Stimulated activated CD8-positive, alpha-beta memory T cell treated with anti-CD3 and anti-CD28 coated beads, Interleukin-2, amount 100 ng/mL, for 1 hour (primary cell): Measurements from ENCODE around the gene HIGD1A.

Source experiments
- DNase-seq, 2 donors: peaks; one replicate each; pipeline ENCODE4 v3.0.0-alpha.2; 2020; ENCODE audit warnings: low read depth in 2 of 2

Gene HIGD1A

DNA sequence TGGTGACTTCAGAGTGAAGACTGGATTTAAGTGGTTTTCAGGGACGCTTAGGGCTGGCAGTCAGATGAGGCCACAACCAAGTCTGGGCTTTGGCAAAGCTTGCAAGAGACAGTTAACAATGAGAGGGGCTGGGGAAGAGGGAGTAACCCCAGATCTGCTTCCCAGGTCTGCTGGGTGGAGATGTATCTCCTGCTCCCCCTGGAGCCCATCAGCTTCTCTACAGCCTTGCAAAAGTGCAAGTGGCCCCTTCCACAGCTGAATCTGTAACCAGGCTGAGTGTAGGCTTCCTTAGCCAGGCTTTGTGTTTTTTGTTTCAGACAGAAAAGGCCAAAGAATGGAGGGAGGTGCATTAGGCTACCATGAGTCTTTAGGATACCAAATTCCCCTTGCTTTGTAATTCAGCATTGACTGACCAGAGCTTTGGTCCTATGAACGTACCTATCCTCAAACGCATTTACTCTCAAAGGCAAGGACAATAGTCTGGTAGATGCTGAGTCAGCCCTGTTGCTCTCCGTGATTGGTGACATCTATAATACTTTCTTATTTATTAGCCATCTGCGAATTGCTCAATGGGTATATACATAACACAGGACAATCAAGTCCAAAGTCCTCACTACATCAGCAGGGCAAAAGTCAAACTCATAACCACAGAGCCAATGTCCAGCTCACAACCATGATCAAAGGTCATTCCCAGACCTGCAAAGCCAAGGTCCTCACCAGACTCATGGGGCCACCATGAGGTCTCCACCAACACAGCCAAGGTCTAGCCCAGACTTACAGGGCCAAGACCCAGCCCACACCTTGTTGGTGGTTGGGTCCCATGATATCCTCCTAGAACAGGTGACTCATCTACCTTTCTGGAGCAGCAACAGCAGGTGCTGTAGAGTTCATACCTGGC lies 48.4 kb downstream of the HIGD1A start:
- no peak for DNase-seq

DNA sequence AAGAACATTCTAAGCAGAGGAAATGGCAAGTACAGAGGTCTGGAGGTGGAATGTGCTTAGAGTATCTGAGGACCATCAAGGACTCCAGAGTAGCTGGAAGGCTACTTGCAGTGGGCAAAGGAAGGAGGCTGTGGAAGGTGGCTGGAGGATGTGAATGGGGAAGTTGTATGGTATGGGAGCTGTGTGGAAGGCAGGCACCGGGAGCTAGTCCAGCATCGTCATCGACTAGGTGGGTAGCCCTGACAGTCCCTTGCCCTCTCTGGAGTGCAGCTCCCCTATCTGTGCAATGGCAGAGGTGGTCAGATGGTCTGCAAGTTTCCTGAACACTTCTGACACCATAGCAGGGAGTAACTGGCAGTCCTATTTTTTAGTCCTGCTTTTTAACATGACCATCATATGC lies 50.5 kb downstream of the HIGD1A start:
- no peak for DNase-seq

DNA sequence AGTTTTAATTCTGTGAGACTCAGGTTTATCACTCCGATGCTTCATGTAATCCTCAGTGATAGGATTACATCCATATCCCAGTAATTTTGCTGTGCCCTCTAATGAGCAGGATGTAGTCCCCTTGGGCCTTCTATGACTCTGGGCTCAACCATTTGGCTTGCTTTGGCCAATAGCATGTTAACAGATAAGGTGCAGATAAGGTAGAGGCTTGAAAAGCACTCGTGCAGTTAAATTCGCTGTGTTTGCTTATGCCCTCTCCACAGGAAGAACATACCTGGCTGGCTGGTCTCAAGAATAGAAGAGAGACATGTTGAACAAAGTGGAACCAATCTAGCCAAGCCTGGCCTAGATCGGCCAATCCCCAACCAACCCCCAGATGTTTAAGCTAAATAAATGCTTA lies 51.3 kb downstream of the HIGD1A start:
- DNase-seq = no peak

DNA sequence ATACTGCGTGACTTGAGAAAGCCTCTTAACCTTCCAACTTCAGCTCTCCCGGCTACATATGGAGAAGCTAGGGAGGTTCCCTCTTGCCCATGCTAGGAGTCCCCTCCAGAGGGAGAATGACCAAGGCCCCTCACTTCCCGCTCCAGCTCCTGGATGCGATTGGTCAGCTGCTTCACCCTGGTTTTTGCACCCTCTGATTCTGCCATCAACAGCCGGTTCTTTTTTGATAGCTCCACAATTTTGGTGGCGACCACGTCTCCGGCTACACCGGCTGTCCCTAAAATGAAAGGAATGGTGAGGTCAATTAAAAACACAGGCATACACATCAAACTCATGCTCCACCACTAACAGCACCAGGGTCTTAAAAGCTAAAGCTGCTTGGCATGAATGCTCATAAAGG lies 51.8 kb downstream of the HIGD1A start:
- no peak for DNase-seq

DNA sequence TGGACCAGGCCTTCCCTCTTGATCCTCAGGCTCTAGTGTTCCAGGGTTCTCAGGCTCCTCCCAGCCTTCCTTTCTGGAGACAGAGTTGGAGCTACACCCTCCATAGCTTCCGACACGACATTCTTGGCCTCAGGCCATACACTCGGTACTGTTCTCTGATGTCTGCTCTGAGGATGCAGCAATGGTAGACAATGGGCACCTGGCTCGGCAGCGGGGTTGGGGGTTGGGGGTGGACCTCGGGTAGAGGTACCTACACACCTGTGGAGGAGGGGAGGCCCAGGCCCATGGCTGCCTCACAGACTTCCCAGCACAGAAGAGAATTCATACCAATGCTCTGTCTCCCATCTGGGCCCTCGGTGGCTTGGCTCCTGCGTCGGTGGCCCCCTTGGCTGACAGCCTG lies 52.7 kb downstream of the HIGD1A start:
- DNase-seq = no peak

DNA sequence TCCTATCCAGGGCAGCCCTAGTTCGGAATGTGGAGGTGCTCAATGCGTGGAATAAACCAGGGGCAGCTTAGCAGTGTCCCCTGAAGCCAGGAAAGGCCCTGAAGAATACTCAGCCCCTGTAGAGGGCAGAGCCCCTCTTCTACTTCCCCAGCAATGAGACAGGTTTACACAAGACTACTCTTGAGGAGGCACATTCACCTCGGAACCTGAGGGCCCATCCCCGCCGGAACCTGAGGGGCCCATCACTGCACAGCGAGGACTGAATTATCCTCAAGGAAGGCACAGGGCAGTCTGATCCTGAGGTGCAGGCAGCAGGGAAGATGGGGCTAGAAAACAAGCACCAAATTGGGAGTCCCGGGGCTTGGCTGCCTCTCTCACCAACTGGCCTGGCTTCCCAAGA lies 53.5 kb downstream of the HIGD1A start:
- no peak for DNase-seq

DNA sequence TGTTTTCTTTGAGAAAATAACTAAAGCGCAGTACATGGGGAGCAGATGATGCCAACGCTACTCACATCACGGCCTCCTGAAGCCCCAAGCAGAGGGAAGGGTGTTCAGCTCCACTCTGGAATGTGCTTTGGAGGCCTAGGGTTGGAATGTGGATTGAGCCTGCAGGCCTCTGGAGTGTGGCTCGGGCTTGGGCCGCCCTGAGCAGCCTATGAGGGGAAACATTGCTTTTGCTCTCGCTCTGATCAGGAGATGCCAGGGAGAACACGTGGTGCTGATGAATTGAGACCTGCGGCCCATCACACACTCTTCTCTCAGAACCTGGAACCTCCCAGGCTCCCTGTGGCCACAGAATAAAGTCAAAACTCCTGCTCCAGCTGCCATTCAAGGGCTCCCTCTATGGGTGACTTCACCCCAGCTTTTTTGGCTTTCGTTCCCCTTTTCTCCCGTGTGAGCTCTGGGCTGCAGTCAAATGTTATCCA lies 54.5 kb downstream of the HIGD1A start:
- DNase-seq = no peak

DNA sequence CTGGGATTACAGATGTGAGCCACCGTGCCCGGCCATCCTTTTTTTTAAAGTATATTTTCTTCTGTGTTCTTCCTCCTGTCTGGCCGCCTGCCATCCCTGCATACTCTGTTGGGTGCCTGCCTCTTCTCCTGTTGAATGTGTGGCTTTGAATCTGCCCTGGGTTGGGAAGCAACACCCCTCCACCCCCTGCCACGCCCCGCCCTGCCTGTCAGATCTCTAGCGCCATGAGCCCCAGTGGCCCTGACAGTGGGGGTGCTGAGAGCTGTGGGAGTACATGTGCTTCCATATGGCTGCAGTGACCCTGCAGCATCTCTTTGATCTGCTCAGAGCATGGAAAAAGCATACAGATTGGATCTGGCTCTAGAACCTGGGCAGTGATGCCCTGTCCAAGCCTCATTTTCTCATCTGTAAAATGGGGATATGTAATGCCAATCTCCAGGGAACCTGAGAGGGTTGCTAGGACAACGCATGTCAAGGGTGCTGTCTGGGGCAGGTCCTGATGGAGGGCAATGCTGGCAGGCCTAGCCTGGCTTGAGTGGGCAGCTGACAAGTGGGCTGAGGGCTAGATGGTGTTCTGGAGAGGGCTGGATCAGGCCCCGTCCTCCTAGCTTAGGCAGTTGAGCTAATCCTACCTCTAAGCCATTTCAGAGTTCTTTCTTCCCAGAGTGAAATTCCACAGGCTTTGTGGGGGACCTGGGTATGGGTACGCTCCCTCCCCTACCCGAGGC lies 55.1 kb downstream of the HIGD1A start:
- DNase-seq = no peak

DNA sequence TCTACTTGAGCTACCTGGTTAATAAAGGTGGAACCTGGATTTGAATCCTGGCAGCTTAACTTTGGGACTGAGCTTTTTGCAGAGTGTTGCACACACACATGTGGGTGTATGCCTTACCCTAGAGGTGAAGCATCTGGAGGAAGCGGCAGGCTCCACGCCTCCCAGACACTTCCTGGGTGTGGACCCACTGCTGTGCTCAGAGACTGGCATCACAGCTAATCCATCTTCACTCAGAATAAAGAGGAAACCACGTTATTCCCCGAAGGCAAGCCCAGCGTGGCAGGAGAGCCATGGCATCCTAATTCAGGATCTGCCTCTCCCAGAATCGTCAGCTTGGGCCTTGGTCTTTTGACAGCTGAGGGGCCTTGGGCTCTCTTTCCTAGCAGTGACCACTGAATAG lies 56.7 kb downstream of the HIGD1A start:
- no peak for DNase-seq

DNA sequence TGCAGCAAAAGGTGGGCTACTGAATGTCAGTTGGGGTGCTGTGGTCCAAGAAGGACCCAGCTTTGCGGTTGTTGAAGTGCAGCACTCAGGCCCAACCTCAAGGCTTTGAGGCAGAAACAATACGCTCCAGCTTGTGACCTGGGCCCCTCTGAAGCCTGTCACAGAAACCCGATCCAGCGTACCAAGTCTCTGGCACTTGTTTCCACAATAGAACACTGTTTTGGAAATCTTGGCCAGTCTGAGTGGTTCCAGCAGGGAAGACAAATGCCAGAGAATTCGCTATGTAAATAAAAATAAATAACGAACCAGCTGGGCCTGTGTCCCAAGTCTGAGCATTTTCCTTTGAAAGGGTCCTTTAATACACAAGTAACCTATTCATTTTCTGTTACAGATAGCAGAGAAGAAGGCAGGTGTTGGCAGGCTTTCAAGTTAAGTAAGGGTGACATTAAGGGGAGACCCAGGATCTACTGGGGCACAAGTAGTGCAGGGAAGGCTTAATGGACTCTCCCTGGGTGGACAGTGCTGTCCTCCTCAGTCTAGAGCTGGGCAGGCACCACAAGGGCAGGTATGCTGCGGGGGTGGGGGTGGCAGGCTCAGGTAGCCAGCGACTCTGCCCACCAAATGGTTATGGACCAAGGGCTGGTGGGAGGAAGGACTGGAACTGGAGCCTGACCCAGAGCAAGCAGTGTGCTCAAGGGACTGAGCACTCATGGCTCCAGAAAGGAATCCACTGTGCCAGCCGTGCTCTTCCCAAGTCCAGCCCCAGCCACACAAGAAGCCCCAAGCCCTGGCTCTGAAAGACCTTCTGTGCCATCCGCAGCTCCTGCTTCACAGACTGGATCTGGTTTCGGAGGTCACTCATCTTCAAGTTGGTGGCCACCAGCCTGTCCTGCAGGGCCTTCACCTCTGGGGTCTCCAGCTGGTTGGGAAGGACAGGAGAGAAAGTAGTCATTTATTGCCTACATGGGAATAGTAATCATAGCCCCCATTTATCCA lies 57.5 kb downstream of the HIGD1A start:
- DNase-seq = no peak

DNA sequence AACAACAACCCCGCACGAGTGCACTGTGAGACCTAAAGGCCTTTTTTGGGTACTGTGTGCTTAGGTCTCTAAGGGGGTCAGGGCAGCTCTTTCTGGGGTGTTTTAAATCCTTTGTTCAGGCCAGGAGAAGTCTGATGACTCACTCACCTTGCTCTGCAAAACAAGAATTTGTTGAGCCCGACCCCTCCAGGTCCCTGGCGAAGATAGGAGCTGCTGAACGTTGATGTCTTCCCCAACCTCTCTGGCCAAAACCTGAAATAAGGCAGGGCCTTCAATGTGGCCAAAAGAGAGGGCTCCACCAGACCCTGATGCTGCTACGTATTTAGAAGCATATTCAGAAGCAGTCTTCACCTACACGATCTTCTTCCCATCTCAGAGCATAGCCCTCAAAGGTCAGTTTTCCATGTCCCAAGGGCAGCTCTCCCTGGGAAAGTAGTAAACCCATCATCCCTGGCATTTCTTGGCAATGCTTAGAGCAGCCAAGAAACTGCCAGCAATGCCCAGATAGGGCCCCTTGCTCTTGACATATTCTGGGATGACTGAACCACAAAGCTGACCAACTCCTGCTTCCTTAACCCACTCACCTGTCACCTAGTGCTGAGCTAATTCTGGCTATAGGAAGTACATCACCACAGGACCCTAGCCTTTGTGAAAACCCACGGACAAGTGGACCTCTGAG lies 58.4 kb downstream of the HIGD1A start:
- DNase-seq = no peak

DNA sequence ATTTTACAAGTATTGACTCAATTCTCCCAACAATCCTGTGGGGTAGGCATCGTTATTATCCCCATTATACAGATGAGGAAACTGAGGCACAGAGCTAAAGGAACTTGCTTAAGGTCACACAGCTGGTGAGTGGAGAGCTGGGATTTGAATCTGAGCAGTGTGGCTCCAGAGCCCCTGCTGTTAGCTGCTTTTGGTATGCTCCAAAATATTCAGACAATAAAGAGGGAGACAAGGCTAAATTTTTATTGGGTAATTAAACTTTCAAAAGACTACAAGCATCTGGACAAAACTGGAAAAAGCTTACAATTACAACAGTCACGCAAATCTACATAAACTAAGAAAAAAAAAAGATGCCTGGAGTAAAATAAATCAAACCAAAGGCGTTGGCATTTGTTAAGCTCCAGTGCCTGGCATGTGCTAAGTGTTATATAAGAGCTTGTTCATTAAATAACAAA lies 59.0 kb downstream of the HIGD1A start:
- DNase-seq = no peak

DNA sequence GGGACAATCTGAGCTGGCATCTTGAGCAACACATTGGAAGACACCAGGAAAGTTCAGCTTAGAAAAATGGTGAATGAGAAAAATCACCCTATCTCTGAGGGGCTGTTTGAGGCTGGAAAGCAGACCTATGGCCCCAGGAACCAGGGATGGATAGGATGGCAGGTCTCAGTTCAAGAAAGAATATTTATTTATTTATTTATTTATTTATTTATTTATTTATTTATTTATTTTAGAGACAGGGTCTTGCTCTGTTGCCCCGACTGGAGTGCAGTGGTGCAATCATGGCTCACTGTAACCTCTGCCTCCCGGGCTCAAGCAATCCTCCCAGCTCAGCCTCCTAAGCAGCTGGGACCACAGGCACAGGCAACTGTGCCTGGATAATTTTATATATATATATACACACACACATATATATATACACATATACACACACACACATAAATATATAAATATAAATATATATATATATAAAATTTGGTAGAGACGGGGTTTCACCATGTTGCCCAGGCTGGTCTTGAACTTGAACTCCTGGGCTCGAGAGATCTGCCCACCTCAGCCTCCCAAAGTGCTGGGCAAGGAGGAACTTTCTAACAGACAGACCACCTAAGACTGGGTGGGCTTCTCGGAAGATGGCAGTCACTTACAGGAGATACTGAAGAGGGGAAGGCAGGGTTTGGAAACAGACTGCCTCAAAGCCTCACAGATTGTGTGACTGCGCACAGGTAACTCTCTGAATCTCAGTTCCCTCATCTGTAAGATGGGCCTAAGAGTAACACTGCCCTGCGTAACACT lies 60.9 kb downstream of the HIGD1A start:
- DNase-seq = no peak

DNA sequence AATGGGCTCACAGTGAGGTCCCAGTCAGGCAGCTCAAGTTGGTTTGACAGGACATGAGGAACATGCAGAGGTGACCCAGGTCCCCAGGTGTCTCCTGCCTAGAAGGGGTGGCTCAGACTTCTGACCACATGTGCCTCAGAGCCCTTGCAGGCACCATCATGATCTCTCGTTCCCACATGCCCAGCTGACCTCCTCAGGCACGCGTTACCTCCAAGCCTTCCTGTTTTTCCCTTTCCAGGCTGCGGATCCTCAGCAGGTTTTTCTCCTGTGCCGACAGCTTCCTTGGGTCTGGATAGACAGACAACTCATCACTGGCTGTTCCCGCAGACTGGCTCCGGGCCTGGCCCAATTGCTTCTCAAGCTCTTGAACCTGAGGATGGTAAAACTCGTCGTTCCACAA lies 61.6 kb downstream of the HIGD1A start:
- DNase-seq = no peak

DNA sequence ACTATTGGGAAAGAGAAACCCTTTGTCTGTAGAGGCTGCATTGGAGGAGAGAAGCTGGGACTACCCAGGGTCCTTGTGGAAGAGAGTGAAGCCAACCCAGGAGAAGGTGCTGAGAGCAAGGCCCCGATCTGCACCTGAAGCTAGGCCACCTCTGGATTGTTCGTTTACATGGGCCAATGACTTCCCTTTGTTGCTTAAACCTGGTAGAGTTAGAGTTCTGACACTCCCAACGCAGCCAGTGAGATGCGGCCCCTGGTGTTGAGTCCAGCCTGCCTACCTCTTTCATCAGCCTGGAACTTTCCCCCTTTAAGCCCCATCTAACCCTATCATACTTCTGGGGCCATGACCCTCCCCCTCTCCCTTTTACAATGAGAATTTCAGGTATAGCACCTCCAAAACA lies 62.0 kb downstream of the HIGD1A start:
- no peak for DNase-seq

DNA sequence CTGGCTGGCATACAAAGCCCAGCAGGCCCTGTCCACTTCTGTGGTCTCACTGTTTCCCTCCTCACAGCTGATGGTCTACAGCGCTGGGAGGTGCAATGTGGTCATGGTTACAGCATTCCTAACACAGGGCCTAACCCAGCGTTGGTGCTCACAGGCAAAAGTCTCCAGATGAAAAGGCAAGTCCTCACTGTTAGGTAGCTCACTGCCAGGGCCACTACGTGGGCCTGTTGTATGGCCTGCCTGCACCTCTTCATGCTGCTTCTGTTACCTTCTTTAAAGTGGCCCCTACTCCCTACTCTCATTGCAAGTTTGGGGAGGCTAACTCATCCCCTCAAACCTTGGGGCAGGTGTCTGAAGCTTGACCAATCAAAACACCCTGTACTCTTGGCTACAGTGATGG lies 62.5 kb downstream of the HIGD1A start:
- no peak for DNase-seq

DNA sequence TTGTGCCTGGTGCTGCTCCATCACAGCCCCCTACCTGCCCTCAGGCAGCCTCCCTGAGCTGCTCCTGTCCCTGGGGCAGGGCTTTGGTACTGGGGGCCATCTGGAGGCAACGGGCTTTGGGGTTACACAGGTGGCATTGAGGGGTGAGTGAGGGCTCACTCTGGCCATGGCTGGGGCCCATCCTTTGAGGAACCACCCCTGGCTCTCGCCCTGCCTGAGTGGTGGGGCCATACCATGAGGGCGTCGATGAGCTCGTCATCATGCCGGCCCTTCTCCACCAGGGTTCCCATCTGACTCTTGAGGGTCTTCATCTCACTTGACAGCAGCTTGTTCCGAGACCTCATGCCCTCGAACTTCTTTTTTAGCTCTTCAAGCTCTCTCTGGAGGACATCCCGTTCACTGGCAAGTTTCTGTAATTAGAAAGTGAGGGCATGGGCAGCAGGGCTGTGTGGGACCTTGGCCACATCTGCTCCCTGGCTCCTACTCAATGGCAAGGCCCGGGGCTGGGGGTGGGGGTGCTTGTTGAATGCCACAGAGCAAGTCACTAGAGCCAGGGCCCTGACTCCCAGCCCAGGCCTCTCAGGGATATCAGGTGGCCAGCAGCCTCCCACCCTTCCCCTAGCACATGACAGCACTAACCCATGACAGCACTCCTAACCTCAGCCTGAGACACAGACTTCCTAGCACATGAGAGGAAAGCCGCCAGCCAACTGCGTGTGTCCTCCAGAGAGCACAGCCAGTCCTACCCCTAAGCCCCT lies 64.7 kb downstream of the HIGD1A start:
- DNase-seq = no peak

DNA sequence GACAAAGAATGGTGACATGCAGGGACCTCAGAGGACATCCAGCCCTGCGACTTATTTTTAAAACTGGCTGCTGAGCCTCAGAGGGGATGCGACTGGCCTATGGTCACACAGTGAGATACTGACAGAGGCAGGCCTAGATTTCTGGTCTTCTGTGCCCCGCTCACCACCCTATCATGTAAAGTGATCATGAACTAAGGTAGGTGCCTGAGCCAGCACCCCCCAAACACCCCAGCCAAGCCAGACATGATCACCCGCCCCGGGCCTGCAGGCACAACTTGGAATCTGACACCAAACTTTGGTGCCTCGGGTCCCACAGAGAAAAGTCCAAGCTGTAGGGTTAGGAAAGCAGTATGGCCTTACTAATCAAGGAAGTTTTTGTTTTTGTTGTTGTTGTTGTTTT lies 67.8 kb downstream of the HIGD1A start:
- DNase-seq = no peak

DNA sequence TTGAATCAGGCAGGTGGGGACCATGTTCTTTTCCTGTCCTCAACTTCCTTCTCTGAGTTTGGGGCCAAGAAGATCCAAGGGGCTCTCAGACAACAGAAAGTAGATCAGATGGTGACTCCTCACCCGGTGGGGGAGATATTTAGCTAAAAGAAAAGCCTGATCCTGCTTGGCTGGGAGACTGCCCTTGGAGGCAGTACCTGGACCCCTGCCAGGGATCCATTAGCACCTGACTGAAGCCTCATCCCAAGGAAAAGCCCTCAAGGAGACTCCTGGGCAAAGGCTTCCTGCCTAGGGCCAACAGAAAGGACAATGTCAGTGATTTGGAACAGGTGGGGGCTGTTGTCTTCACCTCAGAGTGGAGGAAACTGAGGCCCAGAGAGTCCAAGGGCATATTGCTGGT lies 68.2 kb downstream of the HIGD1A start:
- no peak for DNase-seq

DNA sequence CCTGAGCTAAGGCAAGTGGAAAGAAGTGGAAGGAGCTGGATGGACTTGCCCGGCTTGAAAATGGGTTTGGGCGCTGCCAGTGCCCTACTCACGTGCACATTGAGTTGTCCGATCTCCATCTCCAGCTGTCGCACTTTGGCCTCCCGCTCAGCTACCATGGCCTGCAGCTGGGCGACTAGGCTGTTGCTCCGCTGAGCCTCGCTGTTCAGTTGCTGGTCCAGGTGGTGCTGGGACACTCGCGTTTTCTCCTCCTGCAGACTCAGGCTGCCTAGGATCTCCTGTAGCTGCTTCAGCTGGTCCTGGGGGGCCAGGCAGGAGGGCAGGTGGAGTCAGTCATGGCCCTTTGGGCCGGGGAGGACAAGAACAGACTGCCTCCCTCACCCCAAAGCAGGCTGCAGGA lies 68.7 kb downstream of the HIGD1A start:
- no peak for DNase-seq
